OCI-LY7 (cell line): Measurements from ENCODE around the gene EGFL8. TPM values are rescaled to one million over a fixed set of nuclear protein-coding genes. Genes with fewer than 3 reads are reported as not detected.
A peak's percentile ranks its signal among the peaks of the same experiment; 100 is the strongest.
"Not testable (repeated sequence)": the region's sequence is repeated elsewhere in the genome, so short reads cannot be mapped to it uniquely, and the experiment has no call there.

Source experiments
- BruUV-seq: library from RNA; stranded (reverse); fragments of 400-500 nt; replicated peaks from 2 replicates; lab custom pipeline; 2021; lab: Mats Ljungman, UMichigan
- CTCF ChIA-PET: fragments of 300-600 bp; sonication (Branson Sonifier 250); formaldehyde crosslinking; loops from one replicate; lab custom pipeline; 2022; ENCODE audit warnings: antibody characterized with exemption; ENCODE audit not compliant: unreplicated experiment; lab: Charles Lee
- POLR2A ChIA-PET: fragments of 300-600 bp; sonication (Branson Sonifier 250); formaldehyde crosslinking; loops from one replicate; lab custom pipeline; 2022; ENCODE audit warnings: antibody characterized with exemption; lab: Charles Lee
- DNase-seq: peaks from one replicate; pipeline ENCODE4 v3.0.0-alpha.2; 2015; ENCODE audit warnings: low spot score
- H2AFZ ChIP-seq: fragments of 200-600 bp; sonication (generic), shearing (Covaris generic); 2 replicates; pipeline ENCODE4 v1.6.1; 2014; ENCODE audit warnings: mild to moderate bottlenecking, antibody characterized with exemption, low read length, moderate library complexity
- H3K27ac ChIP-seq: fragments of 200-600 bp; sonication (generic); 2 replicates; pipeline ENCODE4 v1.5.1; 2014; ENCODE audit warnings: mixed run types, low read depth, mild to moderate bottlenecking, moderate library complexity, low read length, inconsistent platforms; ENCODE audit not compliant: poor library complexity, severe bottlenecking
- H3K36me3 ChIP-seq: fragments of 200-600 bp; sonication (generic); 2 replicates; pipeline ENCODE4 v1.6.1; 2014; ENCODE audit warnings: mild to moderate bottlenecking, antibody characterized with exemption, low read length, moderate library complexity, mixed read lengths; ENCODE audit not compliant: insufficient read depth
- H3K4me1 ChIP-seq: fragments of 200-600 bp; sonication (generic); 2 replicates; pipeline ENCODE4 v1.5.1; 2014; ENCODE audit warnings: mild to moderate bottlenecking, low read length; ENCODE audit not compliant: insufficient read depth, poor library complexity, severe bottlenecking
- H3K4me2 ChIP-seq: fragments of 200-600 bp; sonication (generic); 2 replicates; pipeline ENCODE4 v1.6.1; 2014; ENCODE audit warnings: mild to moderate bottlenecking, low read length
- H3K4me3 ChIP-seq: fragments of 200-600 bp; sonication (generic); 2 replicates; pipeline ENCODE4 v1.5.1; 2014; ENCODE audit warnings: mild to moderate bottlenecking, low read depth, low read length; ENCODE audit not compliant: poor library complexity, severe bottlenecking
- H3K79me2 ChIP-seq: fragments of 200-600 bp; sonication (generic); 2 replicates; pipeline ENCODE4 v1.6.1; 2016; ENCODE audit warnings: low read depth, mild to moderate bottlenecking, low read length, moderate library complexity, mixed read lengths; ENCODE audit not compliant: insufficient read depth
- H3K9me2 ChIP-seq: fragments of 200-600 bp; sonication (generic); 2 replicates; pipeline ENCODE4 v1.6.1; 2016; ENCODE audit warnings: mild to moderate bottlenecking, low read length, mixed read lengths; ENCODE audit not compliant: insufficient read depth
- H3K9me3 ChIP-seq: fragments of 200-600 bp; sonication (generic); 2 replicates; pipeline ENCODE4 v1.6.1; 2014; ENCODE audit warnings: mild to moderate bottlenecking, mixed run types, low read length, mixed read lengths
- H4K20me1 ChIP-seq: fragments of 200-600 bp; sonication (generic); 2 replicates; pipeline ENCODE4 v1.6.1; 2014; ENCODE audit warnings: mild to moderate bottlenecking, antibody characterized with exemption, low read length, moderate library complexity, mixed read lengths; ENCODE audit not compliant: insufficient read depth
- CTCF ChIP-seq: fragments of 200-600 bp; sonication (generic); conservative IDR thresholded peaks from 2 replicates; pipeline ENCODE4 v1.5.1; 2014; ENCODE audit warnings: mild to moderate bottlenecking, antibody characterized with exemption, low read length, moderate library complexity, mixed read lengths
- EZH2phosphoT487 ChIP-seq: fragments of 200-600 bp; sonication (generic); IDR thresholded peaks from 2 replicates; pipeline ENCODE4 v1.6.1; 2018; ENCODE audit warnings: low read depth, borderline replicate concordance, mild to moderate bottlenecking, mixed run types, antibody characterized with exemption, low read length, moderate library complexity, mixed read lengths
- intact Hi-C: fragments of 100-400 bp; cut with micrococcal nuclease; formaldehyde crosslinking; loops from one replicate; pipeline ENCODE4 v1.10.0; 2022; ENCODE audit not compliant: unreplicated experiment
- total RNA-seq, 2 experiments: library from RNA; depleted of rRNA in 1 of 2; stranded (reverse); fragments of >200 nt in 1 of 2; shearing (Covaris generic) in 1 of 2; gene quantifications; 2 replicates each; pipeline ENCODE4 v1.2.3, GENCODE V29; 2014 to 2022

The EGFL8 gene
- total RNA-seq, 2 experiments from 2014 or later = 7.4 to 21.6 TPM

GRCh38 chr6:32191696-32192607 is 27.6 kb downstream of the EGFL8 start:
- no TSS peak for BruUV-seq

DNA sequence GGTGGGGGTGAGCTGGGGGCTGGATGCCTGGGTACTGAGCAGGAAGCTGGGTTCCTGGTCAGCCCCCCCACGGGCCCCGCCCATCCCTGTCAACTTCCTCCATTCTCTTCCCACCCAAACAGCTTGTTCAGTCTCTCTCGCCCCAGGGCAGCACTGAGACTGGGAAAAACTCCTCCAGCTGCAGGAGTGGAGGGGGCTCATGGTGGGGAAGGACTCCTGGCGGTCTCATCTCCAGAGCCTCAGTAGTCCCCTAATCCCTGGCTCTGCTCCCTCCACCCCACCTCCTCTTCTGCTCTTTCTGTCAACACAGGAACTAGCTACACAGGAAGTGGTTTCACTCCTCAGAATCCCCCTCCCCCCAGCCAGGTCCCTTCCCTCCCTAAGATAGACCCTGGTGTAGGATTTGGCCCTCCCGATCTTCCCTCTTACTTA is 28.2 kb downstream of the EGFL8 start, which contains the start of gene GPSM3:
GPSM3 (minus strand) TSS at position 36 of the 432 bp plus-strand sequence. CDS start 130 bp downstream, outside the sequence.
- peak; percentile 71 for DNase-seq
- BruUV-seq = no TSS peak
- H3K4me3 ChIP-seq = peak within 1 kb of the TSS; percentile 92
- H3K4me1 ChIP-seq = peaks cover 66% of the 10 kb centered on the region
- no peaks in the 10 kb centered on the region for H3K9me3 ChIP-seq
- H4K20me1 ChIP-seq = no peaks in the 10 kb centered on the region
- CTCF ChIA-PET = interaction anchor here (0.6 to 1.2 kb wide), 4 partner anchors 16 to 662 kb away, joined by 3 to 6 read pairs (median 3); partner anchors contain the start of gene FKBPL
- H3K27ac ChIP-seq = peak within 1 kb of the TSS; percentile 79
- H3K79me2 ChIP-seq = peaks cover 31% of the 10 kb centered on the region; the same call in 1 of the 2 replicates
- H3K4me2 ChIP-seq = peak within 1 kb of the TSS; percentile 86
- intact Hi-C loops = no loop called here
- H3K36me3 ChIP-seq = peaks cover 11% of the 10 kb centered on the region
- H3K9me2 ChIP-seq = no peaks in the 10 kb centered on the region
- TF ChIP-seq EZH2phosphoT487 (no peak), CTCF (no peak)
- peak within 1 kb of the TSS; percentile 3; the same call in 1 of the 2 replicates for H2AFZ ChIP-seq
- POLR2A ChIA-PET = interaction anchor here (0.7 to 1.6 kb wide), 8 partner anchors 11 to 539 kb away, joined by 3 to 5 read pairs (median 4); partner anchors contain the start of genes AGPAT1, ATF6B and CSNK2B

More at GRCh38 chr6:32191696-32192607, 27.6 kb downstream of the EGFL8 start:
- Histone ChIP-seq H3K79me2 (peaks cover 31% of the 10 kb centered on the region; the same call in 1 of the 2 replicates), H3K36me3 (peaks cover 18% of the 10 kb centered on the region), H3K4me2 (peak overlapping the region; percentile 86), H3K9me3 (no peaks in the 10 kb centered on the region), H3K4me3 (peak overlapping the region; percentile 92), H3K9me2 (no peaks in the 10 kb centered on the region), H2AFZ (no peak overlapping the region), H4K20me1 (no peaks in the 10 kb centered on the region), H3K4me1 (peaks cover 66% of the 10 kb centered on the region), H3K27ac (peak overlapping the region; percentile 79)
- DNase-seq = no peak
- ChIA-PET POLR2A (interaction anchor here (0.7 to 3.3 kb wide), 8 partner anchors 11 to 539 kb away, joined by 3 to 16 read pairs (median 4); partner anchors contain the start of genes AGPAT1 and ATF6B), CTCF (interaction anchor here (0.8 to 1.2 kb wide), 2 partner anchors 15 to 61 kb away, joined by 3 to 6 read pairs; partner anchors contain the start of gene FKBPL)
- intact Hi-C loops = no loop called here
- TF ChIP-seq EZH2phosphoT487 (no peak), CTCF (no peak)

- intact Hi-C loops = not testable (repeated sequence)
- H2AFZ ChIP-seq = peak overlapping the region; percentile 3; the same call in 1 of the 2 replicates
Observed at GRCh38 chr6:32193096-32193495, 28.7 kb downstream of the EGFL8 start.

More at GRCh38 chr6:32193096-32193495, 28.7 kb downstream of the EGFL8 start:
- peaks cover 31% of the 10 kb centered on the region; the same call in 1 of the 2 replicates for H3K79me2 ChIP-seq
- H3K4me1 ChIP-seq = peaks cover 66% of the 10 kb centered on the region
- not testable (repeated sequence) for DNase-seq, H3K36me3 ChIP-seq, H3K9me2 ChIP-seq, H4K20me1 ChIP-seq, BruUV-seq, H3K9me3 ChIP-seq
- peak overlapping the region; percentile 86 for H3K4me2 ChIP-seq
- peak overlapping the region; percentile 79 for H3K27ac ChIP-seq
- POLR2A ChIA-PET = interaction anchor here (0.8 to 1.6 kb wide), 7 partner anchors 12 to 527 kb away, joined by 3 to 5 read pairs (median 4); partner anchors contain the start of genes AGPAT1, ATF6B and CSNK2B
- H3K4me3 ChIP-seq = peak overlapping the region; percentile 92
- CTCF ChIA-PET = interaction anchor here (0.6 to 1.2 kb wide), 4 partner anchors 16 to 661 kb away, joined by 3 to 6 read pairs (median 3); partner anchors contain the start of gene FKBPL
